Endothelial cell (in vitro differentiated cells): ENCODE results near the gene IL15RA. TPM values are rescaled to one million over a fixed set of nuclear protein-coding genes. Genes with fewer than 3 reads are reported as not detected.

ENCODE experiments used
- DNase-seq: peaks from one replicate; pipeline ENCODE4 v3.0.0; 2021; ENCODE audit warnings: low spot score
- H3K27ac Mint-ChIP-seq: one replicate; pipeline ENCODE4 v1.8.0; 2021; ENCODE audit warnings: mixed read lengths, inconsistent platforms; ENCODE audit not compliant: unreplicated experiment
- H3K27me3 Mint-ChIP-seq: one replicate; pipeline ENCODE4 v1.8.0; 2021; ENCODE audit warnings: mild to moderate bottlenecking, moderate library complexity, mixed read lengths, inconsistent platforms; ENCODE audit not compliant: unreplicated experiment
- H3K36me3 Mint-ChIP-seq: one replicate; pipeline ENCODE4 v1.8.0; 2021; ENCODE audit warnings: mild to moderate bottlenecking, low read depth, mixed read lengths, inconsistent platforms; ENCODE audit not compliant: unreplicated experiment
- H3K4me1 Mint-ChIP-seq: one replicate; pipeline ENCODE4 v1.8.0; 2021; ENCODE audit warnings: mild to moderate bottlenecking, mixed read lengths, inconsistent platforms; ENCODE audit not compliant: unreplicated experiment
- H3K4me3 Mint-ChIP-seq: one replicate; pipeline ENCODE4 v1.8.0; 2021; ENCODE audit warnings: mild to moderate bottlenecking, mixed read lengths, inconsistent platforms; ENCODE audit not compliant: unreplicated experiment
- H3K9me3 Mint-ChIP-seq: one replicate; pipeline ENCODE4 v1.8.0; 2021; ENCODE audit warnings: mixed read lengths, inconsistent platforms; ENCODE audit not compliant: unreplicated experiment
- total RNA-seq: library from RNA; stranded (reverse); fragmentation: NEBNext Ultra II Directional; extraction: Animal tissue kit (Norgen Biotek cat#: 25700); gene quantifications from one replicate; pipeline ENCODE4 v1.2.1, GENCODE V29; 2021; ENCODE audit not compliant: unreplicated experiment
- TF ChIP-seq, protein P1 (sequence below): fragments of 200-600 bp; sonication (generic); IDR thresholded peaks from one replicate; pipeline ENCODE4 v1.5.0; 2021; ENCODE audit warnings: antibody characterized with exemption; ENCODE audit not compliant: unreplicated experiment

IL15RA gene
- total RNA-seq, 1 donor from 2014 or later = 0.97 TPM

GRCh38 chr10:5921746-5922145, 55.6 kb downstream of the IL15RA start:
- H3K4me1 Mint-ChIP-seq = no peaks in the 10 kb centered on the region
- H3K9me3 Mint-ChIP-seq = no peaks in the 10 kb centered on the region
- H3K27ac Mint-ChIP-seq = no peak overlapping the region
- H3K27me3 Mint-ChIP-seq = no peaks in the 10 kb centered on the region
- no peak overlapping the region for H3K4me3 Mint-ChIP-seq
- TF ChIP-seq, protein P1, sequence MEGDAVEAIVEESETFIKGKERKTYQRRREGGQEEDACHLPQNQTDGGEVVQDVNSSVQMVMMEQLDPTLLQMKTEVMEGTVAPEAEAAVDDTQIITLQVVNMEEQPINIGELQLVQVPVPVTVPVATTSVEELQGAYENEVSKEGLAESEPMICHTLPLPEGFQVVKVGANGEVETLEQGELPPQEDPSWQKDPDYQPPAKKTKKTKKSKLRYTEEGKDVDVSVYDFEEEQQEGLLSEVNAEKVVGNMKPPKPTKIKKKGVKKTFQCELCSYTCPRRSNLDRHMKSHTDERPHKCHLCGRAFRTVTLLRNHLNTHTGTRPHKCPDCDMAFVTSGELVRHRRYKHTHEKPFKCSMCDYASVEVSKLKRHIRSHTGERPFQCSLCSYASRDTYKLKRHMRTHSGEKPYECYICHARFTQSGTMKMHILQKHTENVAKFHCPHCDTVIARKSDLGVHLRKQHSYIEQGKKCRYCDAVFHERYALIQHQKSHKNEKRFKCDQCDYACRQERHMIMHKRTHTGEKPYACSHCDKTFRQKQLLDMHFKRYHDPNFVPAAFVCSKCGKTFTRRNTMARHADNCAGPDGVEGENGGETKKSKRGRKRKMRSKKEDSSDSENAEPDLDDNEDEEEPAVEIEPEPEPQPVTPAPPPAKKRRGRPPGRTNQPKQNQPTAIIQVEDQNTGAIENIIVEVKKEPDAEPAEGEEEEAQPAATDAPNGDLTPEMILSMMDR = no peak
- no peak for DNase-seq
- peaks cover 63% of the 10 kb centered on the region for H3K36me3 Mint-ChIP-seq

DNA sequence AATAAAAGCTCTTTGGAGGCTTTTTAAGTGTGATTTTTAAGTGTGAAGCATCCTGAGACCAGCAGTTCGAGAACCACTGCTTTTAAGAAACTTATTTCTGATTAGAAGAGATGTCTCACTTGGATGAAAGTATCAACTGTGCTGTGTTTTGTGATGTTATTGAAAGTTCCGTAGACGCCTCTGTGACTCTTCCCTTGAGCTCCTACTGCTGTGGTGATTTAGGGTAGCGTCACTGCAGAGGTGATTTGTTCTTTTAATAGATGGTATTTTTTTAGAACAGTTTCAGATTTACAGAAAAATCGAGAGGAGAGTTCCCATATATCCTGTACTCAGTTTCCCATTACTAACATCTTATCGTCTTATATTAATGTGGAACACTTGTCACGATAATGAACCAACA, 57.8 kb downstream of the IL15RA start:
- DNase-seq = no peak
- H3K9me3 Mint-ChIP-seq = no peaks in the 10 kb centered on the region
- peaks cover 2% of the 10 kb centered on the region for H3K27me3 Mint-ChIP-seq
- peaks cover 74% of the 10 kb centered on the region for H3K36me3 Mint-ChIP-seq
- TF ChIP-seq, protein P1 = no peak
- no peak overlapping the region for H3K4me3 Mint-ChIP-seq
- H3K27ac Mint-ChIP-seq = no peak overlapping the region
- no peaks in the 10 kb centered on the region for H3K4me1 Mint-ChIP-seq

- DNase-seq = no peak
- Mint-ChIP-seq H3K4me1 (no peaks in the 10 kb centered on the region), H3K27ac (no peak overlapping the region), H3K9me3 (no peaks in the 10 kb centered on the region), H3K27me3 (peaks cover 2% of the 10 kb centered on the region), H3K36me3 (peaks cover 72% of the 10 kb centered on the region), H3K4me3 (no peak overlapping the region)
- TF ChIP-seq, protein P1 = no peak
Measured at GRCh38 chr10:5918763-5919162, 58.6 kb downstream of the IL15RA start.

GRCh38 chr10:5917305-5917704, 60.0 kb downstream of the IL15RA start:
- no peak overlapping the region for H3K4me3 Mint-ChIP-seq
- H3K36me3 Mint-ChIP-seq = peaks cover 74% of the 10 kb centered on the region
- H3K27ac Mint-ChIP-seq = no peak overlapping the region
- peaks cover 2% of the 10 kb centered on the region for H3K27me3 Mint-ChIP-seq
- no peak for DNase-seq
- H3K4me1 Mint-ChIP-seq = no peaks in the 10 kb centered on the region
- H3K9me3 Mint-ChIP-seq = no peaks in the 10 kb centered on the region
- TF ChIP-seq, protein P1 = no peak

- TF ChIP-seq, protein P1 = no peak
- Mint-ChIP-seq H3K4me1 (no peaks in the 10 kb centered on the region), H3K9me3 (no peaks in the 10 kb centered on the region), H3K27ac (no peak overlapping the region), H3K27me3 (peaks cover 2% of the 10 kb centered on the region), H3K4me3 (peak overlapping the region; percentile 50), H3K36me3 (peaks cover 71% of the 10 kb centered on the region)
- no peak for DNase-seq
Measured at GRCh38 chr10:5915451-5915850, 61.9 kb downstream of the IL15RA start.
